ENCODE results near the gene LRRC58.

LRRC58 gene

DNA sequence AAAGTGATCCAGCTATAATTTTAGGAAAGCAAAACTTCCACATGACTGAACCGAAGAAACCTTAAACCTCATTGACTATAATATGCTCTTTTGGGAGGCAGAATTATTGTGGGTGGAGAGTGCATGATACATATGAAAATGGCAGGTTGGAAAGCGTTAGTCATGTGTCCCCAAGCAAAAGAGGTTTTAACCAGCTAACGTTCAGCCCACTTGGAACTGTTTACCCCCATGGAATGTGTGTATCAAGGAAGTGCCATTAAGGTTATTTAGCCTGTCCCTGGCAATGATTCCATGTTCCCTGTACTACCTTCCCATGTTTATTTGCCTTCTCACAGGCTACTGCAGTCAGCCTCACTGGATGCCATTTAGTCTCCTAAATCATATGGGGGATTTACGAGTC lies 44.1 kb upstream of the LRRC58 start:
- TF ChIP-seq POLR2AphosphoS5 (IDR thresholded peaks at IDR 0.05; ENCODE audit: low read depth, low read length) (no peak), SIN3A (IDR thresholded peaks at IDR 0.05; ENCODE audit: borderline replicate concordance, insufficient read depth, low read length) (no peak), FOXP2 (optimal IDR thresholded peaks at IDR 0.05; ENCODE audit: borderline replicate concordance, extremely low read depth, extremely low read length, insufficient read depth) (no peak), TAF1 (IDR thresholded peaks at IDR 0.05; ENCODE audit: borderline replicate concordance, insufficient read depth, low read length) (no peak)
- TF ChIP-seq, protein P1, sequence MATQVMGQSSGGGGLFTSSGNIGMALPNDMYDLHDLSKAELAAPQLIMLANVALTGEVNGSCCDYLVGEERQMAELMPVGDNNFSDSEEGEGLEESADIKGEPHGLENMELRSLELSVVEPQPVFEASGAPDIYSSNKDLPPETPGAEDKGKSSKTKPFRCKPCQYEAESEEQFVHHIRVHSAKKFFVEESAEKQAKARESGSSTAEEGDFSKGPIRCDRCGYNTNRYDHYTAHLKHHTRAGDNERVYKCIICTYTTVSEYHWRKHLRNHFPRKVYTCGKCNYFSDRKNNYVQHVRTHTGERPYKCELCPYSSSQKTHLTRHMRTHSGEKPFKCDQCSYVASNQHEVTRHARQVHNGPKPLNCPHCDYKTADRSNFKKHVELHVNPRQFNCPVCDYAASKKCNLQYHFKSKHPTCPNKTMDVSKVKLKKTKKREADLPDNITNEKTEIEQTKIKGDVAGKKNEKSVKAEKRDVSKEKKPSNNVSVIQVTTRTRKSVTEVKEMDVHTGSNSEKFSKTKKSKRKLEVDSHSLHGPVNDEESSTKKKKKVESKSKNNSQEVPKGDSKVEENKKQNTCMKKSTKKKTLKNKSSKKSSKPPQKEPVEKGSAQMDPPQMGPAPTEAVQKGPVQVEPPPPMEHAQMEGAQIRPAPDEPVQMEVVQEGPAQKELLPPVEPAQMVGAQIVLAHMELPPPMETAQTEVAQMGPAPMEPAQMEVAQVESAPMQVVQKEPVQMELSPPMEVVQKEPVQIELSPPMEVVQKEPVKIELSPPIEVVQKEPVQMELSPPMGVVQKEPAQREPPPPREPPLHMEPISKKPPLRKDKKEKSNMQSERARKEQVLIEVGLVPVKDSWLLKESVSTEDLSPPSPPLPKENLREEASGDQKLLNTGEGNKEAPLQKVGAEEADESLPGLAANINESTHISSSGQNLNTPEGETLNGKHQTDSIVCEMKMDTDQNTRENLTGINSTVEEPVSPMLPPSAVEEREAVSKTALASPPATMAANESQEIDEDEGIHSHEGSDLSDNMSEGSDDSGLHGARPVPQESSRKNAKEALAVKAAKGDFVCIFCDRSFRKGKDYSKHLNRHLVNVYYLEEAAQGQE (IDR thresholded peaks at IDR 0.05; ENCODE audit: insufficient read depth in 1 of 2, low read depth in 2 of 2, low read length in 2 of 2), result no peak

DNA sequence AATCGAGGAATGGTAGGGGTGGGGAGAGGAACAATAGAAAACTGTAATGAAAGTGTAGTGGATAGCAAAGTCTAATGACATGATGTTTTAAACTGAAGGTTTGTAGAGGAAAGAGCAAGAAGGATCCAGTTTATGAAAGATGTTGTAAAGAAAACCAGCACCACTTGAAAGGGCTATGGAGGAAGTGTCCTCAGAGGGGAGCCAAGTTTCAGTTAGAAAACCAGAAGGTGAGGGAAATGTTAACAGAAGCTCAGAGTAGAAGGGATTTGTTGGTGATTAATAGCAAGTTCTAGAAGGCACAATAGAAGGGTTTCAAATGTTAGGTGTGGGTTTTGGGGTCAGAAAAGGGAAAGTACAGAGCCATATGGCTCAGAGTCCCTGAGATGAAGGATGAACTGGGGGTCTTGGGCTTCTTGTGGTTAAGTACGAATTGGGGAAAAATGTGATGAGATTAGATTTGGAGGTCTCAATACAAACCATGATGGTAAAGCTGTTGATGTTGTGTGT lies 33.8 kb upstream of the LRRC58 start:
- TF ChIP-seq FOXP2 (optimal IDR thresholded peaks at IDR 0.05; ENCODE audit: borderline replicate concordance, extremely low read depth, extremely low read length, insufficient read depth) (no peak), POLR2AphosphoS5 (IDR thresholded peaks at IDR 0.05; ENCODE audit: low read depth, low read length) (no peak), SIN3A (IDR thresholded peaks at IDR 0.05; ENCODE audit: borderline replicate concordance, insufficient read depth, low read length) (no peak), TAF1 (IDR thresholded peaks at IDR 0.05; ENCODE audit: borderline replicate concordance, insufficient read depth, low read length) (no peak)
- TF ChIP-seq, protein P1 (IDR thresholded peaks at IDR 0.05; ENCODE audit: insufficient read depth in 1 of 2, low read depth in 2 of 2, low read length in 2 of 2), result no peak

DNA sequence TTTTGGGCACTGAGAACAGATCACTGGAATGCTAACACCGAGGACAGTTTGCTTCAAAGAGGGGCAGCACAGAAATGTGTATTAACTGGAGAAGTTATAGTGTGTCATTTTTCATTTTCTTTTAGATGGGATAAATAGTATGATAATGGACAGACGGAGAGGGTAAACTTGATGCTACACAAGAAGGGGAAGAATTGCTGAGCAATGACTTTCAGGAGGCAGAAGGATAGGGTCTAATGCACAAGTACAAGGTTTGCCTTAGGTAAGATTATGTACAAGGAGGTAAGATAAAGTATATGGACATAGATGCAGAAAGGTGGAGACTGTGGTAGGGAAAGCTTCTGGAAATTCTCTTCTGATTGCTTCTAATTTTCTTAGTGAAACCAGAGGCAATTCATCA lies 32.3 kb upstream of the LRRC58 start:
- TF ChIP-seq FOXP2 (optimal IDR thresholded peaks at IDR 0.05; ENCODE audit: borderline replicate concordance, extremely low read depth, extremely low read length, insufficient read depth) (no peak), TAF1 (IDR thresholded peaks at IDR 0.05; ENCODE audit: borderline replicate concordance, insufficient read depth, low read length) (no peak), POLR2AphosphoS5 (IDR thresholded peaks at IDR 0.05; ENCODE audit: low read depth, low read length) (no peak), SIN3A (IDR thresholded peaks at IDR 0.05; ENCODE audit: borderline replicate concordance, insufficient read depth, low read length) (no peak)
- TF ChIP-seq, protein P1 (IDR thresholded peaks at IDR 0.05; ENCODE audit: insufficient read depth in 1 of 2, low read depth in 2 of 2, low read length in 2 of 2), result no peak

DNA sequence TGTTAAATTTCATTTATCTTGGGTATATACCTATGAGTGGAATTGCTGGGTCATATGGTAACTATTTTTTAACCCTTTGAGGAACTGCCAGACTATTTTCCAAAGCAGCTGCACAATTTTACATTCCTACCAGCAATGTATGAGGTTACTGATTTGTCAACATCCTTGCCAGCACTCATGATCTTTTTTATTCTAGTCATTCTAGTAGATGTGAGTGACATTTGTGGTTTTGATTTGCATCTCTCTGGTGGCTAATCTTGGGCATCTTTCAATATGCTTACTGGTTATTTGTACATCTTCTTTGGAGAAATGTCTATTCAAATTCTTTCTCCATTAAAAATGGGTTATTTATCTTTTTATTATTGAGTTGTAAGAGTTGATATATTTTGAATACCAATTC lies 21.3 kb upstream of the LRRC58 start:
- no peak for TF ChIP-seq POLR2AphosphoS5 (IDR thresholded peaks at IDR 0.05; ENCODE audit: low read depth, low read length)
- no peak for TF ChIP-seq TAF1 (IDR thresholded peaks at IDR 0.05; ENCODE audit: borderline replicate concordance, insufficient read depth, low read length)
- no peak for TF ChIP-seq FOXP2 (optimal IDR thresholded peaks at IDR 0.05; ENCODE audit: borderline replicate concordance, extremely low read depth, extremely low read length, insufficient read depth)

DNA sequence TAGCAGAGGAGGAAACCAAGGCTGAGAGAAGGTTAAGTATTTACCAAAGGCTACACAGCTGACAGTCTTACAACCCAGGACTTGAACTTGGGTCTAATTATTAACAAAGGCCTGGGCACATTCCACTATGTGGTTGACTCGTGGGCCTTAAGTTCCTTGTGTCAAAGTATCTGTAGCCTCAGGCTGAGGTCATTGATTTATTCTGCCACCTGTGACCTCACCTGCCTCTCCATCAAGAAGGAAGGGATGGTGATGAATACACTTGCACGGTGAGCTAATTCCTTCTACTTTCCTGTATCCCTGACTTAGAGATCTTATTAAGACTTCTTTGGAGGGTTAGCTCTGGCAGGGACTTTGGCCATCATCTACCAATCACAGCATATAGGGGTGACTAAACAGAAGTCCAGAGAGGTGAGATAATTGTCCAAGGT lies 19.9 kb upstream of the LRRC58 start:
- TF ChIP-seq, protein P1 (IDR thresholded peaks at IDR 0.05; ENCODE audit: insufficient read depth in 1 of 2, low read depth in 2 of 2, low read length in 2 of 2), result no peak
- TF ChIP-seq TAF1 (IDR thresholded peaks at IDR 0.05; ENCODE audit: borderline replicate concordance, insufficient read depth, low read length) (no peak), POLR2AphosphoS5 (IDR thresholded peaks at IDR 0.05; ENCODE audit: low read depth, low read length) (no peak), SIN3A (IDR thresholded peaks at IDR 0.05; ENCODE audit: borderline replicate concordance, insufficient read depth, low read length) (no peak), FOXP2 (optimal IDR thresholded peaks at IDR 0.05; ENCODE audit: borderline replicate concordance, extremely low read depth, extremely low read length, insufficient read depth) (no peak)
